ENCODE results near the gene TEX101.
A peak's percentile ranks its signal among the peaks of the same experiment; 100 is the strongest.
"Not testable (repeated sequence)": the region's sequence is repeated elsewhere in the genome, so short reads cannot be mapped to it uniquely, and the experiment has no call there.

The TEX101 gene

GRCh38 chr19:43422000-43422688, 7.5 kb downstream of the TEX101 start:
- no peak for ATAC-seq

GRCh38 chr19:43422689-43423066, 8.0 kb downstream of the TEX101 start:
- no peak for ATAC-seq

- no peak for ATAC-seq
Observed at GRCh38 chr19:43423779-43424178, 9.1 kb downstream of the TEX101 start.

GRCh38 chr19:43425567-43426392, 11.1 kb downstream of the TEX101 start:
- no peak for ATAC-seq

- no peak for ATAC-seq
Observed at GRCh38 chr19:43429395-43429794, 14.7 kb downstream of the TEX101 start.

GRCh38 chr19:43430142-43430710, 15.5 kb downstream of the TEX101 start:
- ATAC-seq: no peak

GRCh38 chr19:43430976-43431375, 16.3 kb downstream of the TEX101 start:
- no peak for ATAC-seq

- no peak for ATAC-seq
Observed at GRCh38 chr19:43433358-43433673, 18.6 kb downstream of the TEX101 start.

- ATAC-seq: no peak
Observed at GRCh38 chr19:43433689-43434088, 19.0 kb downstream of the TEX101 start.

GRCh38 chr19:43435775-43436174, 21.1 kb downstream of the TEX101 start:
- ATAC-seq: no peak

- not testable (repeated sequence) for ATAC-seq
Observed at GRCh38 chr19:43437284-43437683, 22.6 kb downstream of the TEX101 start.

- no peak for ATAC-seq
Observed at GRCh38 chr19:43437712-43438111, 23.0 kb downstream of the TEX101 start.

GRCh38 chr19:43438291-43439031, 23.8 kb downstream of the TEX101 start:
- ATAC-seq: no peak

- ATAC-seq: peak; percentile 73 to 88
Observed at GRCh38 chr19:43439032-43439708, 24.5 kb downstream of the TEX101 start.

- no peak for ATAC-seq
Observed at GRCh38 chr19:43439709-43440063, 25.0 kb downstream of the TEX101 start.

- no peak for ATAC-seq
Observed at GRCh38 chr19:43441716-43442115, 27.0 kb downstream of the TEX101 start.

GRCh38 chr19:43444091-43444490, 29.4 kb downstream of the TEX101 start:
- ATAC-seq: not testable (repeated sequence)

- ATAC-seq: no peak
Observed at GRCh38 chr19:43444531-43445287, 30.0 kb downstream of the TEX101 start.

GRCh38 chr19:43445426-43445825, 30.7 kb downstream of the TEX101 start:
- ATAC-seq: no peak

GRCh38 chr19:43446746-43447489, 32.2 kb downstream of the TEX101 start:
- ATAC-seq: peak; percentile 63 to 70

GRCh38 chr19:43447655-43448054, 33.0 kb downstream of the TEX101 start:
- no peak for ATAC-seq

Measured in activated CD4-positive, CD25-positive, alpha-beta regulatory T cell treated with anti-CD3 and anti-CD28 coated beads, Interleukin-2, amount 50 U/mL, for 24 hours (primary cell).